H1 (cell line): Measurements from ENCODE around the gene IL17RD. TPM values are rescaled to one million over a fixed set of nuclear protein-coding genes. Genes with fewer than 3 reads are reported as not detected.

Experiments
- CTCF ChIA-PET: fragments of 300-600 bp; sonication (Branson Sonifier 250); formaldehyde crosslinking; loops from one replicate; lab custom pipeline; 2021; ENCODE audit not compliant: partially characterized antibody; lab: Charles Lee
- POLR2A ChIA-PET: fragments of 300-600 bp; sonication (Branson Sonifier 250); formaldehyde crosslinking; loops from one replicate; lab custom pipeline; 2021; ENCODE audit warnings: inconsistent platforms; ENCODE audit not compliant: partially characterized antibody; lab: Charles Lee
- DNase-seq, 2 experiments: peaks; one replicate each; pipeline versions ENCODE4 v3.0.0 to v3.0.0-alpha.2; 2010 to 2022; ENCODE audit warnings: low spot score in 2 of 2, low read depth in 1 of 2, mixed read lengths in 1 of 2
- FAIRE-seq: peaks from 2 replicates; lab custom pipeline; 2011; peaks lifted over from hg19 to GRCh38; lab: Jason Lieb, UNC
- H2AFZ ChIP-seq: 2 replicates; pipeline ENCODE4 v1.8.1; 2012; ENCODE audit warnings: low read length, inconsistent platforms
- H2AK5ac ChIP-seq: 2 replicates; pipeline ENCODE4 v1.6.1; 2013; ENCODE audit warnings: low read depth, low read length
- H2BK120ac ChIP-seq: replicated peaks from 2 replicates; pipeline ENCODE3; 2013; ENCODE audit warnings: low read depth, low read length, inconsistent platforms
- H2BK12ac ChIP-seq: 2 replicates; pipeline ENCODE4 v1.6.1; 2013; ENCODE audit warnings: low read depth, low read length
- H2BK15ac ChIP-seq: 2 replicates; pipeline ENCODE4 v1.6.1; 2013; ENCODE audit warnings: low read length
- H2BK20ac ChIP-seq: 2 replicates; pipeline ENCODE4 v1.6.1; 2013; ENCODE audit warnings: low read length
- H2BK5ac ChIP-seq: 2 replicates; pipeline ENCODE4 v1.6.1; 2013; ENCODE audit warnings: low read depth, low read length
- H3K14ac ChIP-seq: 2 replicates; pipeline ENCODE4 v1.6.1; 2013; ENCODE audit warnings: inconsistent platforms; ENCODE audit not compliant: insufficient read length
- H3K18ac ChIP-seq: 2 replicates; pipeline ENCODE4 v1.6.1; 2013; ENCODE audit warnings: low read length; ENCODE audit errors: extremely low read depth
- H3K23ac ChIP-seq: 2 replicates; pipeline ENCODE4 v1.6.1; 2013; ENCODE audit warnings: inconsistent platforms; ENCODE audit not compliant: insufficient read length
- H3K23me2 ChIP-seq: 2 replicates; pipeline ENCODE4 v1.6.1; 2013; ENCODE audit warnings: low read depth, low read length
- H3K27ac ChIP-seq: 2 replicates; pipeline ENCODE4 v1.6.1; 2011; ENCODE audit warnings: low read depth, low read length, inconsistent platforms
- H3K27me3 ChIP-seq, 4 experiments: replicated peaks in 1 of 4; 1 replicate in 1 of 4; 2 replicates in 3 of 4; pipeline versions ENCODE4 v1.6.1 to v1.8.1; 2011 to 2013; ENCODE audit warnings: low read length in 3 of 4, mild to moderate bottlenecking in 3 of 4, inconsistent platforms in 2 of 4, mixed read lengths in 2 of 4, moderate library complexity in 1 of 4; ENCODE audit not compliant: control insufficient read depth in 3 of 4, insufficient read depth in 3 of 4; ENCODE audit errors: extremely low read depth in 1 of 4
- H3K36me3 ChIP-seq, 4 experiments: 2 replicates each; pipeline versions ENCODE4 v1.6.1 to v1.8.1; 2011 to 2013; ENCODE audit warnings: mild to moderate bottlenecking in 4 of 4, low read length in 3 of 4, moderate library complexity in 2 of 4, control low read depth in 1 of 4, inconsistent platforms in 1 of 4; ENCODE audit not compliant: insufficient read depth in 4 of 4, control insufficient read depth in 2 of 4
- H3K4ac ChIP-seq: replicated peaks from 2 replicates; pipeline ENCODE3; 2013; ENCODE audit warnings: low read length, low read depth, mixed read lengths, inconsistent platforms; ENCODE audit not compliant: insufficient read length
- H3K4me1 ChIP-seq, 4 experiments: replicated peaks in 1 of 4; 1 replicate in 1 of 4; 2 replicates in 3 of 4; pipeline versions ENCODE4 v1.6.1 to v1.8.1; 2011 to 2013; ENCODE audit warnings: low read length in 3 of 4, inconsistent platforms in 2 of 4, mixed read lengths in 1 of 4; ENCODE audit not compliant: insufficient read depth in 4 of 4, control insufficient read depth in 3 of 4
- H3K4me2 ChIP-seq, 2 experiments: 2 replicates each; pipeline versions ENCODE4 v1.6.1 to v1.8.1; 2011 to 2013; ENCODE audit warnings: low read depth in 2 of 2, low read length in 2 of 2, control low read depth in 1 of 2, inconsistent platforms in 1 of 2, mild to moderate bottlenecking in 1 of 2; ENCODE audit not compliant: insufficient read depth in 1 of 2
- H3K4me3 ChIP-seq, 4 experiments: fragments of 200-600, 300-600 bp in 1 of 4; sonication (generic), shearing (Covaris generic), sonication (Bioruptor Twin) in 1 of 4; 2 replicates each; pipeline versions ENCODE4 v1.5.1 to v1.8.1; 2011 to 2016; ENCODE audit warnings: low read length in 4 of 4, low read depth in 3 of 4, control low read depth in 2 of 4, inconsistent platforms in 2 of 4, mild to moderate bottlenecking in 2 of 4, mixed read lengths in 1 of 4, moderate library complexity in 1 of 4; ENCODE audit not compliant: insufficient read depth in 2 of 4; ENCODE audit errors: extremely low read depth in 1 of 4
- H3K56ac ChIP-seq: replicated peaks from 2 replicates; pipeline ENCODE3; 2013; ENCODE audit warnings: low read depth, mild to moderate bottlenecking, mixed read lengths, low read length, inconsistent platforms; ENCODE audit not compliant: insufficient read length
- H3K79me1 ChIP-seq: 2 replicates; pipeline ENCODE4 v1.6.1; 2013; ENCODE audit warnings: low read depth, low read length, control low read depth
- H3K79me2 ChIP-seq, 2 experiments: 2 replicates each; pipeline versions ENCODE4 v1.6.1 to v1.8.1; 2012 to 2013; ENCODE audit warnings: low read length in 2 of 2, mild to moderate bottlenecking in 2 of 2, inconsistent platforms in 1 of 2; ENCODE audit not compliant: insufficient read depth in 2 of 2, control insufficient read depth in 1 of 2
- H3K9ac ChIP-seq, 4 experiments: replicated peaks in 1 of 4; 1 replicate in 1 of 4; 2 replicates in 3 of 4; pipeline versions ENCODE4 v1.6.1 to v1.8.1; 2011 to 2013; ENCODE audit warnings: low read depth in 3 of 4, low read length in 3 of 4, control low read depth in 2 of 4, mild to moderate bottlenecking in 2 of 4, moderate library complexity in 2 of 4, inconsistent platforms in 1 of 4; ENCODE audit errors: extremely low read depth in 1 of 4
- H3K9me3 ChIP-seq, 2 experiments: 2 replicates each; pipeline versions ENCODE4 v1.6.1 to v1.8.1; 2012 to 2013; ENCODE audit warnings: mild to moderate bottlenecking in 2 of 2, moderate library complexity in 2 of 2, control low read depth in 1 of 2, inconsistent platforms in 1 of 2, low read depth in 1 of 2, low read length in 1 of 2, mixed read lengths in 1 of 2; ENCODE audit not compliant: insufficient read depth in 2 of 2
- H4K20me1 ChIP-seq, 2 experiments: replicated peaks in 1 of 2; 2 replicates each; pipeline versions ENCODE3 to v1.8.1; 2011 to 2013; ENCODE audit warnings: inconsistent platforms in 2 of 2, low read length in 2 of 2, mild to moderate bottlenecking in 1 of 2; ENCODE audit not compliant: insufficient read depth in 2 of 2, control insufficient read depth in 1 of 2
- H4K5ac ChIP-seq: 2 replicates; pipeline ENCODE4 v1.6.1; 2013; ENCODE audit warnings: low read length, low read depth, mixed read lengths, inconsistent platforms; ENCODE audit not compliant: insufficient read length
- H4K8ac ChIP-seq: 2 replicates; pipeline ENCODE4 v1.8.0; 2013; ENCODE audit warnings: mild to moderate bottlenecking, moderate library complexity, low read length, inconsistent platforms; ENCODE audit not compliant: insufficient read depth; ENCODE audit errors: extremely low read depth
- H4K91ac ChIP-seq: replicated peaks from 2 replicates; pipeline ENCODE3; 2013; ENCODE audit warnings: low read length, mixed read lengths, inconsistent platforms; ENCODE audit not compliant: insufficient read length
- GTF2F1 ChIP-seq: IDR thresholded peaks from 2 replicates; pipeline ENCODE4 v1.6.1; 2012; ENCODE audit warnings: low read depth, low read length, improper control_type of control experiment, borderline replicate concordance
- JUND ChIP-seq: IDR thresholded peaks from 2 replicates; pipeline ENCODE4 v1.6.1; 2011; ENCODE audit warnings: mild to moderate bottlenecking, improper control_type of control experiment, low read length
- KDM4A ChIP-seq: IDR thresholded peaks from one replicate; pipeline ENCODE4 v1.7.1; 2012; ENCODE audit warnings: low read depth, mild to moderate bottlenecking, moderate library complexity, low read length, inconsistent platforms; ENCODE audit not compliant: severe bottlenecking
- POU5F1 ChIP-seq: IDR thresholded peaks from 2 replicates; pipeline ENCODE4 v1.6.1; 2011; ENCODE audit warnings: low read depth, mild to moderate bottlenecking, low read length, moderate library complexity
- SIN3A ChIP-seq, 2 experiments: IDR thresholded peaks in 1 of 2; conservative IDR thresholded peaks in 1 of 2; 2 replicates each; pipeline ENCODE4 v1.6.1; 2011 to 2012; ENCODE audit warnings: low read length in 2 of 2, improper control_type of control experiment in 1 of 2, low read depth in 1 of 2, mild to moderate bottlenecking in 1 of 2
- SP1 ChIP-seq: IDR thresholded peaks from 2 replicates; pipeline ENCODE4 v1.6.1; 2011; ENCODE audit warnings: low read depth, low read length
- TCF12 ChIP-seq: IDR thresholded peaks from 2 replicates; pipeline ENCODE4 v1.6.1; 2011; ENCODE audit warnings: low read depth, mild to moderate bottlenecking, low read length
- WGBS, 2 experiments: shearing (Covaris generic) in 1 of 2; methylation state at CpG; one replicate each; pipeline versions ENCODE4 v1.1.6 to v1.1.7; 2013 to 2015; ENCODE audit warnings: low lambda C conversion rate in 2 of 2, mixed read lengths in 2 of 2, inconsistent platforms in 1 of 2, low coverage in 1 of 2, missing lambda C conversion rate in 1 of 2; ENCODE audit not compliant: insufficient replicate concordance in 2 of 2, insufficient coverage in 1 of 2, insufficient read length in 1 of 2; ENCODE audit errors: extremely low coverage in 1 of 2, missing lambda C conversion rate in 1 of 2; 5-methylcytosine and 5-hydroxymethylcytosine counted together
- polyA plus RNA-seq, 7 experiments: library from polyadenylated mRNA; depleted of rRNA in 3 of 7; stranded (reverse) in 5 of 7; unstranded in 2 of 7; fragments of >200 nt in 5 of 7; fragments of 200-250 nt in 2 of 7; gene quantifications; 1 replicate in 5 of 7; 2 replicates in 1 of 7; 4 replicates in 1 of 7; pipeline versions ENCODE4 v1.2.1 to v1.2.3, GENCODE V29; 2011 to 2013; ENCODE audit warnings: missing spikeins in 2 of 7, mixed read lengths in 2 of 7
- total RNA-seq: library from RNA; stranded (reverse); fragmentation: NEBNext Ultra II Directional; extraction: Animal tissue kit (Norgen Biotek cat#: 25700); gene quantifications from 2 replicates; pipeline ENCODE4 v1.2.1, GENCODE V29; 2021
- TF ChIP-seq, protein P1 (sequence below): IDR thresholded peaks from 2 replicates; pipeline ENCODE4 v1.6.1; 2012; ENCODE audit warnings: inconsistent platforms
- TF ChIP-seq, protein P2 (sequence below), 3 experiments: IDR thresholded peaks; 1 replicate in 2 of 3; 2 replicates in 1 of 3; pipeline versions ENCODE4 v1.5.1 to v1.6.1; 2011; ENCODE audit warnings: low read length in 3 of 3, mild to moderate bottlenecking in 3 of 3, inconsistent platforms in 2 of 3, low read depth in 1 of 3, moderate library complexity in 1 of 3; ENCODE audit not compliant: insufficient read depth in 1 of 3; ENCODE audit errors: control extremely low read depth in 1 of 3

IL17RD gene
- total and polyA plus RNA-seq, 2 of the 8 experiments (the other 6 are each of a cell fraction or from before 2014, with no cell fraction given): 10.9 to 48.9 TPM

- ChIA-PET CTCF (interaction anchor here (0.5 to 6.6 kb wide), 29 partner anchors 9 to 870 kb away, joined by 3 to 64 read pairs (median 7); partner anchors contain the start of genes APPL1 and HESX1), POLR2A (interaction anchor here (1.1 to 1.8 kb wide), 4 partner anchors 31 to 90 kb away, joined by 3 to 10 read pairs (median 4); partner anchors contain the start of gene HESX1)
- H2AK5ac ChIP-seq: peak overlapping the region; percentile 91; the same call in 1 of the 2 replicates
- H4K20me1 ChIP-seq: no peaks in the 10 kb centered on the region
- H3K56ac ChIP-seq: no peak overlapping the region
- H3K4me3 ChIP-seq: no peak overlapping the region
- peaks cover 3 to 9% (median 6%) of the 10 kb centered on the region in 4 experiments for H3K4me1 ChIP-seq
- no peaks in the 10 kb centered on the region for H3K9me3 ChIP-seq
- H3K18ac ChIP-seq: no peak overlapping the region
- no peak overlapping the region for H4K8ac ChIP-seq
- H3K4ac ChIP-seq: no peak overlapping the region
- no peak overlapping the region for H3K9ac ChIP-seq
- H3K23ac ChIP-seq: no peak overlapping the region
- peaks cover 0 to 8% (median 6%) of the 10 kb centered on the region in 4 experiments; a peak in 6 of 7 replicates for H3K27me3 ChIP-seq
- H4K5ac ChIP-seq: no peak overlapping the region
- no peak overlapping the region for H3K14ac ChIP-seq
- H2BK5ac ChIP-seq: no peak overlapping the region; the same call in 1 of the 2 replicates
- H2BK20ac ChIP-seq: no peak overlapping the region; the same call in 1 of the 2 replicates
- H2AFZ ChIP-seq: no peak overlapping the region
- WGBS, 2 experiments: 88% methylated on average over 3 of the region's 3 CpGs; no CpG with 5 or more reads in 1 of the 2 experiments
- H3K79me1 ChIP-seq: no peaks in the 10 kb centered on the region
- H3K79me2 ChIP-seq: peaks cover 0 to 4% of the 10 kb centered on the region in 2 experiments; a peak in 1 of 4 replicates
- H2BK12ac ChIP-seq: peak overlapping the region; percentile 93; the same call in 1 of the 2 replicates
- peaks cover 10% of the 10 kb centered on the region for H3K23me2 ChIP-seq
- H3K36me3 ChIP-seq: no peaks in the 10 kb centered on the region
- no peak overlapping the region for H2BK120ac ChIP-seq
- no peak overlapping the region for H3K27ac ChIP-seq
- H4K91ac ChIP-seq: peak overlapping the region; percentile 15
- FAIRE-seq: no peak
- DNase-seq: no peak
- 0 out of 2 replicates have a peak overlapping the region, but pooled peaks have one; percentile 25 for H2BK15ac ChIP-seq
- no peak overlapping the region; a peak in 1 of 4 replicates for H3K4me2 ChIP-seq
- TF ChIP-seq SP1 (no peak), KDM4A (no peak), JUND (no peak), SIN3A (conservative IDR thresholded peaks at IDR 0.05 in 1 of 2, IDR thresholded peaks at IDR 0.05 in 1 of 2; ENCODE audit: low read depth in 1 of 2, low read length in 2 of 2) (no peak), POU5F1 (no peak), GTF2F1 (no peak), TCF12 (no peak)
- TF ChIP-seq, protein P1, sequence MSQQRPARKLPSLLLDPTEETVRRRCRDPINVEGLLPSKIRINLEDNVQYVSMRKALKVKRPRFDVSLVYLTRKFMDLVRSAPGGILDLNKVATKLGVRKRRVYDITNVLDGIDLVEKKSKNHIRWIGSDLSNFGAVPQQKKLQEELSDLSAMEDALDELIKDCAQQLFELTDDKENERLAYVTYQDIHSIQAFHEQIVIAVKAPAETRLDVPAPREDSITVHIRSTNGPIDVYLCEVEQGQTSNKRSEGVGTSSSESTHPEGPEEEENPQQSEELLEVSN: no peak
- TF ChIP-seq, protein P2, sequence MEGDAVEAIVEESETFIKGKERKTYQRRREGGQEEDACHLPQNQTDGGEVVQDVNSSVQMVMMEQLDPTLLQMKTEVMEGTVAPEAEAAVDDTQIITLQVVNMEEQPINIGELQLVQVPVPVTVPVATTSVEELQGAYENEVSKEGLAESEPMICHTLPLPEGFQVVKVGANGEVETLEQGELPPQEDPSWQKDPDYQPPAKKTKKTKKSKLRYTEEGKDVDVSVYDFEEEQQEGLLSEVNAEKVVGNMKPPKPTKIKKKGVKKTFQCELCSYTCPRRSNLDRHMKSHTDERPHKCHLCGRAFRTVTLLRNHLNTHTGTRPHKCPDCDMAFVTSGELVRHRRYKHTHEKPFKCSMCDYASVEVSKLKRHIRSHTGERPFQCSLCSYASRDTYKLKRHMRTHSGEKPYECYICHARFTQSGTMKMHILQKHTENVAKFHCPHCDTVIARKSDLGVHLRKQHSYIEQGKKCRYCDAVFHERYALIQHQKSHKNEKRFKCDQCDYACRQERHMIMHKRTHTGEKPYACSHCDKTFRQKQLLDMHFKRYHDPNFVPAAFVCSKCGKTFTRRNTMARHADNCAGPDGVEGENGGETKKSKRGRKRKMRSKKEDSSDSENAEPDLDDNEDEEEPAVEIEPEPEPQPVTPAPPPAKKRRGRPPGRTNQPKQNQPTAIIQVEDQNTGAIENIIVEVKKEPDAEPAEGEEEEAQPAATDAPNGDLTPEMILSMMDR (IDR thresholded peaks at IDR 0.05; ENCODE audit: control extremely low read depth in 1 of 3, insufficient read depth in 1 of 3, low read depth in 1 of 3, low read length in 3 of 3): no peak
Measured at GRCh38 chr3:57169108-57169507, 4.0 kb upstream of the IL17RD start.
